Cardiac septum (tissue), 1 donor: ENCODE measurements around the gene MGMT. TPM values are rescaled to one million over a fixed set of nuclear protein-coding genes. Genes with fewer than 3 reads are reported as not detected.
"Not testable (repeated sequence)": the region's sequence is repeated elsewhere in the genome, so short reads cannot be mapped to it uniquely, and the experiment has no call there.

Experiments
- DNase-seq: peaks from one replicate; pipeline ENCODE4 v3.0.0-alpha.2; 2020; ENCODE audit warnings: low spot score
- intact Hi-C: fragments of 100-400 bp; cut with DNase I; formaldehyde crosslinking; loops from one replicate; pipeline ENCODE4 v1.14.0; 2022
- long read RNA-seq: library from polyadenylated mRNA; unstranded; transcript quantifications from one replicate; pipeline ENCODE4 v2.0.0, GENCODE V29; 2021
- total RNA-seq: library from RNA; stranded (reverse); fragmentation: NEBNext Ultra II Directional; extraction: Animal tissue kit (Norgen Biotek cat#: 25700); gene quantifications from one replicate; pipeline ENCODE4 v1.2.1, GENCODE V29; 2021
- donor health status: DM: no; HTN: no; CAD: no.

The MGMT gene
- total RNA-seq = 11.4 TPM
- long read RNA-seq, transcript MGMT-201 (5 exons, 1,759 nt) = major isoform, 23 of 28 reads
- long read RNA-seq, partial matches to known transcripts = 2 of 28 reads
- long read RNA-seq, other reads (novel, unspliced or antisense) = 3 of 28 reads

- intact Hi-C loops = no loop called here
- peak; percentile 96 for DNase-seq
Observed at GRCh38 chr10:129466703-129467358, at the start of gene MGMT. MGMT (plus strand) TSS chr10:129467241.

- no peak for DNase-seq
Observed at GRCh38 chr10:129417870-129418269, 49.2 kb upstream of the MGMT start.

GRCh38 chr10:129418496-129419225, 48.4 kb upstream of the MGMT start:
- no peak for DNase-seq
- intact Hi-C loops = no loop called here

More at GRCh38 chr10:129417870-129418269, 49.2 kb upstream of the MGMT start:
- intact Hi-C loops = no loop called here

GRCh38 chr10:129419397-129419796, 47.6 kb upstream of the MGMT start:
- intact Hi-C loops = no loop called here
- no peak for DNase-seq

GRCh38 chr10:129421399-129422010, 45.5 kb upstream of the MGMT start:
- no peak for DNase-seq
- intact Hi-C loops = no loop called here

GRCh38 chr10:129424978-129425377, 42.1 kb upstream of the MGMT start:
- intact Hi-C loops = no loop called here
- no peak for DNase-seq

GRCh38 chr10:129426606-129427005, 40.4 kb upstream of the MGMT start:
- no peak for DNase-seq
- intact Hi-C loops = no loop called here

- DNase-seq = no peak
- intact Hi-C loops = no loop called here
Observed at GRCh38 chr10:129433266-129433665, 33.8 kb upstream of the MGMT start.

GRCh38 chr10:129435724-129436123, 31.3 kb upstream of the MGMT start:
- intact Hi-C loops, DNase-seq: not testable (repeated sequence)

GRCh38 chr10:129438024-129438423, 29.0 kb upstream of the MGMT start:
- no peak for DNase-seq
- intact Hi-C loops = no loop called here

- DNase-seq = no peak
- intact Hi-C loops = no loop called here
Observed at GRCh38 chr10:129440247-129440646, 26.8 kb upstream of the MGMT start.

GRCh38 chr10:129440722-129441316, 26.2 kb upstream of the MGMT start:
- intact Hi-C loops = no loop called here
- no peak for DNase-seq

- intact Hi-C loops = no loop called here
- DNase-seq = no peak
Observed at GRCh38 chr10:129441372-129442009, 25.6 kb upstream of the MGMT start.

- intact Hi-C loops = no loop called here
- DNase-seq = no peak
Observed at GRCh38 chr10:129442866-129443265, 24.2 kb upstream of the MGMT start.

GRCh38 chr10:129444359-129444758, 22.7 kb upstream of the MGMT start:
- intact Hi-C loops = no loop called here
- no peak for DNase-seq

GRCh38 chr10:129445436-129446182, 21.4 kb upstream of the MGMT start:
- DNase-seq = no peak
- intact Hi-C loops = no loop called here

GRCh38 chr10:129446183-129446581, 20.9 kb upstream of the MGMT start:
- intact Hi-C loops = no loop called here
- no peak for DNase-seq

GRCh38 chr10:129447486-129447885, 19.6 kb upstream of the MGMT start:
- DNase-seq = no peak
- intact Hi-C loops = no loop called here

- no peak for DNase-seq
- intact Hi-C loops = no loop called here
Observed at GRCh38 chr10:129448086-129448485, 19.0 kb upstream of the MGMT start.
